Panc1 (cell line): ENCODE data around the gene OSBPL5. TPM values are rescaled to one million over a fixed set of nuclear protein-coding genes. Genes with fewer than 3 reads are reported as not detected.

Experiments used
- ATAC-seq: fragments of 200-7000 bp; cut with Tn5 transposase; 2 replicates; pipeline ENCODE4 v1.9.1; 2020; ENCODE audit warnings: mild to moderate bottlenecking, moderate library complexity
- Bru-seq: library from RNA; stranded (reverse); fragments of 400-500 nt; gene quantifications from one replicate; lab custom pipeline; 2021; lab: Mats Ljungman, UMichigan
- BruChase-seq, 2 experiments: library from RNA; stranded (reverse); fragments of 400-500 nt; gene quantifications; one replicate each; lab custom pipeline; 2021; lab: Mats Ljungman, UMichigan
- BruUV-seq: library from RNA; stranded (reverse); fragments of 400-500 nt; replicated peaks from 2 replicates; lab custom pipeline; 2021; lab: Mats Ljungman, UMichigan
- CTCF ChIA-PET: fragments of 300-600 bp; sonication (Branson Sonifier 250); formaldehyde crosslinking; loops from one replicate; lab custom pipeline; 2022; ENCODE audit warnings: antibody characterized with exemption; lab: Charles Lee
- POLR2A ChIA-PET: fragments of 300-600 bp; sonication (Branson Sonifier 250); formaldehyde crosslinking; loops from one replicate; lab custom pipeline; 2022; ENCODE audit warnings: antibody characterized with exemption; lab: Charles Lee
- DNase-seq: peaks from one replicate; pipeline ENCODE4 v3.0.0-alpha.2; 2010; ENCODE audit warnings: low read depth, low spot score
- H3K27ac ChIP-seq: 2 replicates; pipeline ENCODE4 v1.5.1; 2011; ENCODE audit warnings: mild to moderate bottlenecking, low read length, inconsistent platforms
- H3K27me3 ChIP-seq: fragments of 200-500 bp; sonication (Bioruptor generic); 2 replicates; pipeline ENCODE4 v1.6.0; 2014; ENCODE audit warnings: low read length, inconsistent platforms; ENCODE audit not compliant: control insufficient read depth, insufficient read depth
- H3K36me3 ChIP-seq: fragments of 200-500 bp; sonication (Bioruptor generic); 2 replicates; pipeline ENCODE4 v1.5.1; 2014; ENCODE audit warnings: inconsistent platforms, mild to moderate bottlenecking, low read length, moderate library complexity; ENCODE audit not compliant: control insufficient read depth, insufficient read depth
- H3K4me1 ChIP-seq: 2 replicates; pipeline ENCODE4 v1.5.1; 2011; ENCODE audit warnings: inconsistent platforms, mild to moderate bottlenecking, low read length, moderate library complexity; ENCODE audit not compliant: control insufficient read depth, insufficient read depth
- H3K4me3 ChIP-seq, 2 experiments: 2 replicates each; pipeline ENCODE4 v1.5.1; 2011 to 2012; ENCODE audit warnings: low read depth in 2 of 2, low read length in 2 of 2, mild to moderate bottlenecking in 2 of 2, inconsistent platforms in 1 of 2, moderate library complexity in 1 of 2
- H3K9me3 ChIP-seq: fragments of 200-500 bp; sonication (Bioruptor generic); 2 replicates; pipeline ENCODE4 v1.5.1; 2014; ENCODE audit warnings: low read depth, mild to moderate bottlenecking, inconsistent platforms, low read length, moderate library complexity; ENCODE audit not compliant: control insufficient read depth, insufficient read depth
- CTCF ChIP-seq: fragments of 450-650 bp; IDR thresholded peaks from 2 replicates; pipeline ENCODE4 v1.5.1; 2017; ENCODE audit warnings: mild to moderate bottlenecking
- POLR2AphosphoS5 ChIP-seq: IDR thresholded peaks from 2 replicates; pipeline ENCODE4 v1.6.1; 2012; ENCODE audit warnings: mild to moderate bottlenecking, low read depth, low read length, moderate library complexity
- SIN3A ChIP-seq: IDR thresholded peaks from 2 replicates; pipeline ENCODE4 v1.6.1; 2012; ENCODE audit warnings: low read depth, mild to moderate bottlenecking, low read length, moderate library complexity, borderline replicate concordance; ENCODE audit not compliant: insufficient read depth
- TCF7L2 ChIP-seq: IDR thresholded peaks from 2 replicates; pipeline ENCODE4 v1.6.1; 2011; ENCODE audit warnings: mild to moderate bottlenecking, low read depth, low read length, inconsistent platforms
- in situ Hi-C: cut with HindIII; loops from 2 replicates; pipeline ENCODE4 v1.10.0; 2016; ENCODE audit warnings: low sequenced_read_pairs, low pct_unique_long_range_greater_than_20kb
- intact Hi-C: fragments of 100-400 bp; cut with micrococcal nuclease; formaldehyde crosslinking; loops from one replicate; pipeline ENCODE4 v1.10.0; 2022; ENCODE audit not compliant: unreplicated experiment
- long read RNA-seq: library from polyadenylated mRNA; unstranded; transcript quantifications from one replicate; pipeline ENCODE4 v2.0.0, GENCODE V29; 2021; ENCODE audit not compliant: unreplicated experiment
- polyA plus RNA-seq: library from polyadenylated mRNA; unstranded; fragments of >200 nt; gene quantifications from one replicate; pipeline ENCODE4 v1.2.1, GENCODE V29; 2012; ENCODE audit warnings: missing spikeins; ENCODE audit not compliant: insufficient read length
- total RNA-seq: library from RNA; stranded (reverse); gene quantifications from one replicate; pipeline ENCODE4 v1.2.1, GENCODE V29; 2021; ENCODE audit not compliant: unreplicated experiment
- TF ChIP-seq, protein P1 (sequence below), 2 experiments: IDR thresholded peaks; 2 replicates each; pipeline ENCODE4 v1.6.1; 2011 to 2012; ENCODE audit warnings: low read depth in 2 of 2, control low read depth in 1 of 2, low read length in 1 of 2, mild to moderate bottlenecking in 1 of 2, moderate library complexity in 1 of 2; ENCODE audit not compliant: insufficient read depth in 1 of 2

The OSBPL5 gene, protein sequence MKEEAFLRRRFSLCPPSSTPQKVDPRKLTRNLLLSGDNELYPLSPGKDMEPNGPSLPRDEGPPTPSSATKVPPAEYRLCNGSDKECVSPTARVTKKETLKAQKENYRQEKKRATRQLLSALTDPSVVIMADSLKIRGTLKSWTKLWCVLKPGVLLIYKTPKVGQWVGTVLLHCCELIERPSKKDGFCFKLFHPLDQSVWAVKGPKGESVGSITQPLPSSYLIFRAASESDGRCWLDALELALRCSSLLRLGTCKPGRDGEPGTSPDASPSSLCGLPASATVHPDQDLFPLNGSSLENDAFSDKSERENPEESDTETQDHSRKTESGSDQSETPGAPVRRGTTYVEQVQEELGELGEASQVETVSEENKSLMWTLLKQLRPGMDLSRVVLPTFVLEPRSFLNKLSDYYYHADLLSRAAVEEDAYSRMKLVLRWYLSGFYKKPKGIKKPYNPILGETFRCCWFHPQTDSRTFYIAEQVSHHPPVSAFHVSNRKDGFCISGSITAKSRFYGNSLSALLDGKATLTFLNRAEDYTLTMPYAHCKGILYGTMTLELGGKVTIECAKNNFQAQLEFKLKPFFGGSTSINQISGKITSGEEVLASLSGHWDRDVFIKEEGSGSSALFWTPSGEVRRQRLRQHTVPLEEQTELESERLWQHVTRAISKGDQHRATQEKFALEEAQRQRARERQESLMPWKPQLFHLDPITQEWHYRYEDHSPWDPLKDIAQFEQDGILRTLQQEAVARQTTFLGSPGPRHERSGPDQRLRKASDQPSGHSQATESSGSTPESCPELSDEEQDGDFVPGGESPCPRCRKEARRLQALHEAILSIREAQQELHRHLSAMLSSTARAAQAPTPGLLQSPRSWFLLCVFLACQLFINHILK
- total RNA-seq (20.2 TPM), Bru-seq, nascent RNA (percentile 53 among the genes with signal in this experiment), BruChase-seq, experiment 1, labeled RNA remaining after a 2-hour chase (percentile 58 among the genes with signal in this experiment), BruChase-seq, experiment 2, labeled RNA remaining after a 6-hour chase (percentile 56 among the genes with signal in this experiment)
- 25.3 TPM for polyA plus RNA-seq
- long read RNA-seq, transcript OSBPL5-201 (22 exons, 3,889 nt) = major isoform, 8 of 46 reads
- long read RNA-seq, partial matches to known transcripts = 20 of 46 reads
- long read RNA-seq, other reads (novel, unspliced or antisense) = 15 of 46 reads

GRCh38 chr11:3165152-3165705 is at the start of gene OSBPL5:
Gene OSBPL5 (minus strand): TSS chr11:3165310. CDS start chr11:3129148, 36,162 bp downstream.
- no TSS peak for BruUV-seq
- Histone ChIP-seq H3K4me3 (peak within 1 kb of the TSS; percentile 50 to 70), H3K9me3 (no peaks in the 10 kb centered on the region), H3K27ac (peak within 1 kb of the TSS; percentile 55; the same call in 1 of the 2 replicates), H3K27me3 (no peaks in the 10 kb centered on the region), H3K36me3 (no peaks in the 10 kb centered on the region), H3K4me1 (peaks cover 39% of the 10 kb centered on the region)
- ChIA-PET CTCF (interaction anchor here (0.7 kb wide), 1 partner anchor 244 kb away, joined by 5 read pairs; no protein-coding TSS in a partner anchor), POLR2A (no interaction called here)
- ATAC-seq (peak; percentile 63), DNase-seq (no peak)
- in situ Hi-C loops (no loop called here), intact Hi-C loops (no loop called here)
- no peak for TF ChIP-seq SIN3A
- no peak for TF ChIP-seq TCF7L2
- TF ChIP-seq, protein P1, sequence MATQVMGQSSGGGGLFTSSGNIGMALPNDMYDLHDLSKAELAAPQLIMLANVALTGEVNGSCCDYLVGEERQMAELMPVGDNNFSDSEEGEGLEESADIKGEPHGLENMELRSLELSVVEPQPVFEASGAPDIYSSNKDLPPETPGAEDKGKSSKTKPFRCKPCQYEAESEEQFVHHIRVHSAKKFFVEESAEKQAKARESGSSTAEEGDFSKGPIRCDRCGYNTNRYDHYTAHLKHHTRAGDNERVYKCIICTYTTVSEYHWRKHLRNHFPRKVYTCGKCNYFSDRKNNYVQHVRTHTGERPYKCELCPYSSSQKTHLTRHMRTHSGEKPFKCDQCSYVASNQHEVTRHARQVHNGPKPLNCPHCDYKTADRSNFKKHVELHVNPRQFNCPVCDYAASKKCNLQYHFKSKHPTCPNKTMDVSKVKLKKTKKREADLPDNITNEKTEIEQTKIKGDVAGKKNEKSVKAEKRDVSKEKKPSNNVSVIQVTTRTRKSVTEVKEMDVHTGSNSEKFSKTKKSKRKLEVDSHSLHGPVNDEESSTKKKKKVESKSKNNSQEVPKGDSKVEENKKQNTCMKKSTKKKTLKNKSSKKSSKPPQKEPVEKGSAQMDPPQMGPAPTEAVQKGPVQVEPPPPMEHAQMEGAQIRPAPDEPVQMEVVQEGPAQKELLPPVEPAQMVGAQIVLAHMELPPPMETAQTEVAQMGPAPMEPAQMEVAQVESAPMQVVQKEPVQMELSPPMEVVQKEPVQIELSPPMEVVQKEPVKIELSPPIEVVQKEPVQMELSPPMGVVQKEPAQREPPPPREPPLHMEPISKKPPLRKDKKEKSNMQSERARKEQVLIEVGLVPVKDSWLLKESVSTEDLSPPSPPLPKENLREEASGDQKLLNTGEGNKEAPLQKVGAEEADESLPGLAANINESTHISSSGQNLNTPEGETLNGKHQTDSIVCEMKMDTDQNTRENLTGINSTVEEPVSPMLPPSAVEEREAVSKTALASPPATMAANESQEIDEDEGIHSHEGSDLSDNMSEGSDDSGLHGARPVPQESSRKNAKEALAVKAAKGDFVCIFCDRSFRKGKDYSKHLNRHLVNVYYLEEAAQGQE (IDR thresholded peaks at IDR 0.05; ENCODE audit: insufficient read depth in 1 of 2, low read depth in 2 of 2, low read length in 1 of 2) = no peak
- peak; percentile 26; the same call in 1 of the 2 replicates for TF ChIP-seq POLR2AphosphoS5
- TF ChIP-seq CTCF = no peak

DNA sequence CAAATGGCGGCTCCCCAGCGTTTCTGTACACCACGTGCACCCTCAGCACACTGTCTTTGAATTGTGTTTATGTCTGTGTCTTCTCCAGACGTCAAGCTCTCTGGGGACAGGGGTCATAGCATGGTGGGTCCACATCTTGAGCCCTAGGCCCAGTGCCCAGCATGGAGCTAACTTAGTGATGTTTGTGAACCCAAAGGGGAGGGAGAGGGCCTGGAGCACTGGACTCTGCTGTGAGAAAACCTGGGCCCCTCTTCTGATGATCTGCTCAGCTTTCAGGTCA is 49.2 kb upstream of the OSBPL5 start:
- ATAC-seq (no peak), DNase-seq (no peak)
- no peak overlapping the region for H3K4me3 ChIP-seq
- no peak overlapping the region for H3K27ac ChIP-seq
- no TSS peak for BruUV-seq
- TF ChIP-seq TCF7L2 (no peak), POLR2AphosphoS5 (no peak), CTCF (no peak), SIN3A (no peak)
- TF ChIP-seq, protein P1 (IDR thresholded peaks at IDR 0.05; ENCODE audit: insufficient read depth in 1 of 2, low read depth in 2 of 2, low read length in 1 of 2) = no peak
- in situ Hi-C loops (no loop called here), intact Hi-C loops (no loop called here)
- ChIA-PET POLR2A (no interaction called here), CTCF (interaction anchor here (1.1 kb wide), 1 partner anchor 53 kb away, joined by 3 read pairs; no protein-coding TSS in a partner anchor)
- H3K36me3 ChIP-seq = no peaks in the 10 kb centered on the region
- peaks cover 11% of the 10 kb centered on the region for H3K4me1 ChIP-seq
- peaks cover 28% of the 10 kb centered on the region for H3K27me3 ChIP-seq
- no peaks in the 10 kb centered on the region for H3K9me3 ChIP-seq
